Keratinocyte (primary cell): ENCODE measurements around the gene IFITM10. TPM values are rescaled to one million over a fixed set of nuclear protein-coding genes. Genes with fewer than 3 reads are reported as not detected.

Experiments
- DNase-seq: peaks from one replicate; pipeline ENCODE4 v3.0.0-alpha.2; 2011; ENCODE audit warnings: low read depth, missing footprints, low spot score
- FAIRE-seq: peaks from 2 replicates; lab custom pipeline; 2011; peaks lifted over from hg19 to GRCh38; lab: Jason Lieb, UNC
- H2AFZ ChIP-seq: 2 replicates; pipeline ENCODE4 v1.6.0; 2012; ENCODE audit warnings: low read length, control low read depth, inconsistent platforms; ENCODE audit not compliant: control insufficient read depth
- H3K27ac ChIP-seq: 2 replicates; pipeline ENCODE4 v1.5.1; 2011; ENCODE audit warnings: low read length; ENCODE audit not compliant: control insufficient read depth, insufficient read depth
- H3K27me3 ChIP-seq: 3 replicates; pipeline ENCODE4 v1.6.0; 2011; ENCODE audit warnings: low read length; ENCODE audit not compliant: control insufficient read depth, insufficient read depth; ENCODE audit errors: extremely low read depth
- H3K36me3 ChIP-seq, 2 experiments: 2 replicates in 1 of 2; 3 replicates in 1 of 2; pipeline ENCODE4 v1.5.1; 2011; ENCODE audit warnings: low read length in 2 of 2, mild to moderate bottlenecking in 1 of 2; ENCODE audit not compliant: control insufficient read depth in 2 of 2, insufficient read depth in 2 of 2; ENCODE audit errors: extremely low read depth in 1 of 2
- H3K4me1 ChIP-seq: 3 replicates; pipeline ENCODE4 v1.5.1; 2011; ENCODE audit warnings: low read length; ENCODE audit not compliant: control insufficient read depth, insufficient read depth; ENCODE audit errors: extremely low read depth
- H3K4me2 ChIP-seq: 3 replicates; pipeline ENCODE4 v1.6.0; 2011; ENCODE audit warnings: low read depth, low read length; ENCODE audit not compliant: control insufficient read depth, insufficient read depth; ENCODE audit errors: extremely low read depth
- H3K4me3 ChIP-seq, 3 experiments: fragments of 200-600 bp in 1 of 3; sonication (generic) in 1 of 3; 2 replicates in 2 of 3; 3 replicates in 1 of 3; pipeline ENCODE4 v1.5.1; 2011 to 2016; ENCODE audit warnings: low read length in 3 of 3, mild to moderate bottlenecking in 3 of 3, control low read depth in 2 of 3, inconsistent platforms in 1 of 3, low read depth in 1 of 3, mixed read lengths in 1 of 3, mixed run types in 1 of 3, moderate library complexity in 1 of 3; ENCODE audit not compliant: control insufficient read depth in 2 of 3, insufficient read depth in 2 of 3; ENCODE audit errors: extremely low read depth in 1 of 3
- H3K79me2 ChIP-seq: 2 replicates; pipeline ENCODE4 v1.6.0; 2012; ENCODE audit warnings: low read length; ENCODE audit not compliant: control insufficient read depth, insufficient read depth
- H3K9ac ChIP-seq: 3 replicates; pipeline ENCODE4 v1.6.0; 2011; ENCODE audit warnings: low read length; ENCODE audit not compliant: control insufficient read depth, insufficient read depth; ENCODE audit errors: extremely low read depth
- H3K9me1 ChIP-seq: 3 replicates; pipeline ENCODE4 v1.6.0; 2011; ENCODE audit warnings: low read length; ENCODE audit not compliant: control insufficient read depth, insufficient read depth; ENCODE audit errors: extremely low read depth
- H3K9me3 ChIP-seq: 2 replicates; pipeline ENCODE4 v1.5.1; 2012; ENCODE audit warnings: low read depth, low read length; ENCODE audit not compliant: control insufficient read depth
- H4K20me1 ChIP-seq: 3 replicates; pipeline ENCODE4 v1.6.0; 2011; ENCODE audit warnings: low read length; ENCODE audit not compliant: control insufficient read depth, insufficient read depth; ENCODE audit errors: extremely low read depth
- CTCF ChIP-seq, 3 experiments: IDR thresholded peaks in 1 of 3; conservative IDR thresholded peaks in 1 of 3; optimal IDR thresholded peaks in 1 of 3; 2 replicates in 2 of 3; 3 replicates in 1 of 3; pipeline versions ENCODE3 to v1.5.1; 2011; ENCODE audit warnings: low read length in 3 of 3, mild to moderate bottlenecking in 3 of 3, moderate library complexity in 2 of 3, control low read depth in 1 of 3, inconsistent platforms in 1 of 3; ENCODE audit not compliant: insufficient read depth in 2 of 3; ENCODE audit errors: extremely low read depth in 1 of 3
- EZH2 ChIP-seq: IDR thresholded peaks from one replicate; pipeline ENCODE4 v1.6.1; 2012; ENCODE audit warnings: inconsistent platforms, mild to moderate bottlenecking, low read length, moderate library complexity
- dilution Hi-C: fragments of 300-500 bp; cut with MboI; formaldehyde crosslinking; loops from one replicate; pipeline ENCODE4 v1.7.0; 2020; ENCODE audit warnings: low sequenced_read_pairs; ENCODE audit not compliant: extremely low pct_ligation_motif_present
- polyA plus RNA-seq, 5 experiments: library from polyadenylated mRNA; depleted of rRNA in 3 of 5; stranded (reverse) in 3 of 5; stranded (forward) in 1 of 5; unstranded in 1 of 5; fragments of >200 nt; gene quantifications; 1 replicate in 1 of 5; 2 replicates in 3 of 5; 3 replicates in 1 of 5; pipeline versions ENCODE4 v1.2.1 to v1.2.3, GENCODE V29; 2011 to 2012; ENCODE audit warnings: missing spikeins in 2 of 5, low read depth in 1 of 5, low replicate concordance in 1 of 5

Gene IFITM10
- polyA plus RNA-seq, 1 donor (not counting 4 experiments of a cell fraction or from before 2014, with no cell fraction given) = 0.14 TPM

- FAIRE-seq = no peak
- TF ChIP-seq EZH2 (no peak), CTCF (optimal IDR thresholded peaks at IDR 0.05 in 1 of 3, IDR thresholded peaks at IDR 0.05 in 1 of 3, conservative IDR thresholded peaks at IDR 0.05 in 1 of 3; ENCODE audit: extremely low read depth in 1 of 3, insufficient read depth in 2 of 3, low read length in 3 of 3) (no peak)
- Histone ChIP-seq H4K20me1 (no peaks in the 10 kb centered on the region), H3K27me3 (no peaks in the 10 kb centered on the region), H3K79me2 (no peaks in the 10 kb centered on the region), H3K9me1 (no peaks in the 10 kb centered on the region), H3K9ac (no peak overlapping the region), H3K4me1 (no peaks in the 10 kb centered on the region), H3K4me3 (no peak overlapping the region), H2AFZ (no peak overlapping the region), H3K9me3 (no peaks in the 10 kb centered on the region), H3K4me2 (no peak overlapping the region), H3K36me3 (peaks cover 8 to 36% of the 10 kb centered on the region in 2 experiments), H3K27ac (no peak overlapping the region)
- dilution Hi-C loops = no loop called here
- no peak for DNase-seq
Measured at GRCh38 chr11:1755344-1755691, 4.9 kb upstream of the IFITM10 start.

- H3K79me2 ChIP-seq = no peaks in the 10 kb centered on the region
- no peak overlapping the region for H2AFZ ChIP-seq
- dilution Hi-C loops = no loop called here
- peaks cover 6 to 30% of the 10 kb centered on the region in 2 experiments for H3K36me3 ChIP-seq
- no peak overlapping the region for H3K9ac ChIP-seq
- no peaks in the 10 kb centered on the region for H3K9me3 ChIP-seq
- H3K9me1 ChIP-seq = no peaks in the 10 kb centered on the region
- no peak overlapping the region for H3K27ac ChIP-seq
- peaks cover 2% of the 10 kb centered on the region for H3K4me1 ChIP-seq
- H3K4me3 ChIP-seq = no peak overlapping the region
- no peak for FAIRE-seq
- no peak for DNase-seq
- no peak for TF ChIP-seq EZH2
- TF ChIP-seq CTCF (optimal IDR thresholded peaks at IDR 0.05 in 1 of 3, IDR thresholded peaks at IDR 0.05 in 1 of 3, conservative IDR thresholded peaks at IDR 0.05 in 1 of 3; ENCODE audit: extremely low read depth in 1 of 3, insufficient read depth in 2 of 3, low read length in 3 of 3) = no peak
- H4K20me1 ChIP-seq = no peaks in the 10 kb centered on the region
- H3K27me3 ChIP-seq = peaks cover 6% of the 10 kb centered on the region
- no peak overlapping the region for H3K4me2 ChIP-seq
Measured at GRCh38 chr11:1754376-1755150, 4.2 kb upstream of the IFITM10 start.
